ENCODE data around the gene MYLK.
"Not testable (repeated sequence)": the region's sequence is repeated elsewhere in the genome, so short reads cannot be mapped to it uniquely, and the experiment has no call there.

Gene MYLK

GRCh38 chr3:123618768-123619484 lies 265.2 kb downstream of the MYLK start:
- DNase-seq (ENCODE audit: low read depth): peak; percentile 84
- H3K4me3 ChIP-seq (ENCODE audit: control insufficient read depth, low read depth, low read length): no peak overlapping the region
- no peak for TF ChIP-seq CTCF (conservative IDR thresholded peaks at IDR 0.05; ENCODE audit: control insufficient read depth, insufficient read depth, low read depth, low read length)

DNA sequence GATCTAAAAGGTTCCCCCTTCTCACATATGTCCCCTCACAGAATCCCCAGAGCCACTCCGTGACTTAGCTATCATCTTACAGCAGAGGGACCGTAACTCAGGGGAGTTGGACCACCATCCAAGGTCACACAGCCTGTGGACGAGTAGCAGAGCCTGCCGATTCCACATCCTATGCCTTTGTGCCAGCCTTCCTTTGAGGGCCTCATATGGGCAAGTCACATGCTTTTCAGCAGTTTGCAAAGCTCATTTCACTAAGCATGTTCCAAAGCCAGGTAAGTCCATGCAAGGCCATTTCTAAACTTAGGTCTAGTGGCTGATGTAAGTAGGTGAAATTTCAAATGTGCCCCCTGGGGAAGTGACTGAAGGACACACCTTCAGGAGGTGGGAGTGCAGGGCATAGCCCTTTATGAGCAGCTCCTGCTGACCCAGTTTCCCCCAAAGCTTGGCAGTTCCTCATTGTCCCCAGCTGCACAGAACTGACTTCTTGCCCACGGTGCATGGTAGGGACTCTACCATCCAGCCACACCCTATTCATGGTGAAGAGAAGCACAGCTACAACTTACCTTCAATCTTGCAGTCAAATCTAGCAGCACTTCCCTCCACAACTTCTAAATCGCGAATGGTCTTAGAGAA lies 265.9 kb downstream of the MYLK start:
- no peak for DNase-seq (ENCODE audit: low read depth)
- H3K4me3 ChIP-seq (ENCODE audit: control insufficient read depth, low read depth, low read length): no peak overlapping the region
- no peak for TF ChIP-seq CTCF (conservative IDR thresholded peaks at IDR 0.05; ENCODE audit: control insufficient read depth, insufficient read depth, low read depth, low read length)

DNA sequence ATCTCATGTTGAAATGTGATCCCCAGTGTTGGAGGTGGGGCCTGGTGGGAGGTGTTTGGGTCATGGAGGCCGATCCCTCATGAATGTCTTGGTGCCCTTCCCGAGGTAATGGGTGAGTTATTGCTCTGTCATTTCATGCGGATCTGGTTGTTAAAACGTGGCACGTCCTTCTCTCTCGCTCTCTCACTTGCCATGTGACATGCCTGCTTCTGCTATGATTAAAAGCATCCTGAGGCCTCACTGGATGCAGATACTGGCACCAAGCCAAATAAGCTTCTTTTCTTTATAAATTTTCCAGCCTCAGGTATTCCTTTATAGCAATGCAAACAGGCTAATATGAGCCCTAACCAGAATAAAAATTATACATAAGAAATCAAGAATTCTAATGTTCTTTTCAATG lies 267.5 kb downstream of the MYLK start:
- no peak overlapping the region for H3K4me3 ChIP-seq (ENCODE audit: control insufficient read depth, low read depth, low read length)
- no peak for DNase-seq (ENCODE audit: low read depth)
- no peak for TF ChIP-seq CTCF (conservative IDR thresholded peaks at IDR 0.05; ENCODE audit: control insufficient read depth, insufficient read depth, low read depth, low read length)

DNA sequence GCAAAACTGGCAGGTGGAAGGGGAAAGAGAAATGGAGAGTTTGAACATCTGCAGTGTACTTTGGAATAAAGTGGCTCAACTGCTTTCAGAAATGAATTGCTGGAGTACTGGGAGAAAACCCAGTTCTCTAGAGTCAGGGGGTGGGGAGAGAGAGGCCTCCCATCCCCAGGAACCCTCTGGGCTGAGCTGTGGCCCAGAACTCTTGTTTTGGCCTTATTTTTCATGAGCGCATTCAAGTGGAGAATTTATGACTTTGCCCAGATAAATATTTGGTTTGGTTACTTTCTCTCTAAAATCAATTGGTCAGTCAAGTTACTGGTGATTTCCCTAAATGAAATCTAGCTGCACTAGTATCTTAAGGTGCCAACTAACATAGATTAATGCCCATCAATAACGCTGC lies 270.6 kb downstream of the MYLK start:
- H3K4me3 ChIP-seq (ENCODE audit: control insufficient read depth, low read depth, low read length): no peak overlapping the region
- DNase-seq (ENCODE audit: low read depth): no peak
- TF ChIP-seq CTCF (conservative IDR thresholded peaks at IDR 0.05; ENCODE audit: control insufficient read depth, insufficient read depth, low read depth, low read length): no peak

GRCh38 chr3:123611674-123612073 lies 272.5 kb downstream of the MYLK start:
- H3K4me3 ChIP-seq (ENCODE audit: control insufficient read depth, low read depth, low read length): not testable (repeated sequence)

GRCh38 chr3:123611082-123611481 lies 273.1 kb downstream of the MYLK start:
- DNase-seq (ENCODE audit: low read depth): no peak
- TF ChIP-seq CTCF (conservative IDR thresholded peaks at IDR 0.05; ENCODE audit: control insufficient read depth, insufficient read depth, low read depth, low read length): no peak
- no peak overlapping the region for H3K4me3 ChIP-seq (ENCODE audit: control insufficient read depth, low read depth, low read length)

More at GRCh38 chr3:123611674-123612073, 272.5 kb downstream of the MYLK start:
- not testable (repeated sequence) for DNase-seq (ENCODE audit: low read depth)

DNA sequence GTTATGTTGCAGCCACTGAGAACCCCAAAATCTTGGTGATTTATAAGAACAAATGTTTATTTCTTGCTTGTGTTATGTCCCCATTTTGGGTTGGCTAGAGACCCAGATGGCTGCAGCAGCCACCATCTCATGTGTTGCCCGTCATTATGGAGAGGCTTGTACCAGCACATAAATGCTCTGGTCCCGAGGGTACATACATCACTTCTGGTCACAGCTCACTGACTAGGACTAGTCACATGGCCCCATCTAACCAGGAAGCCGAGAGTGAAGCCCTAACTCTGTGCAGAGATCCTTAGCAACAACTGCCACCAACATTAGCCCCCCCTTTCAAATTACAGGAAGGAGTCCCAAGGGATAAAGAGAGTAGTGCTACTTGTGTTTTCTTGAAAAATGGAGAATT lies 273.8 kb downstream of the MYLK start:
- no peak for TF ChIP-seq CTCF (conservative IDR thresholded peaks at IDR 0.05; ENCODE audit: control insufficient read depth, insufficient read depth, low read depth, low read length)
- H3K4me3 ChIP-seq (ENCODE audit: control insufficient read depth, low read depth, low read length): no peak overlapping the region
- DNase-seq (ENCODE audit: low read depth): no peak

All from fibroblast of mammary gland (primary cell).